Bronchial epithelial cell (primary cell): ENCODE data around the gene FER. TPM values are rescaled to one million over a fixed set of nuclear protein-coding genes. Genes with fewer than 3 reads are reported as not detected.

ENCODE experiments used
- DNase-seq: peaks from one replicate; pipeline ENCODE4 v3.0.0-alpha.2; 2010; ENCODE audit warnings: low read depth
- FAIRE-seq: peaks from 2 replicates; lab custom pipeline; 2011; peaks lifted over from hg19 to GRCh38; lab: Jason Lieb, UNC
- H3K27me3 ChIP-seq: 2 replicates; pipeline ENCODE4 v1.5.1; 2011; ENCODE audit warnings: low read length; ENCODE audit not compliant: control insufficient read depth, insufficient read depth
- H3K36me3 ChIP-seq: 2 replicates; pipeline ENCODE4 v1.5.1; 2011; ENCODE audit warnings: low read length; ENCODE audit not compliant: control insufficient read depth, insufficient read depth
- H3K4me3 ChIP-seq: 2 replicates; pipeline ENCODE4 v1.5.1; 2011; ENCODE audit warnings: mild to moderate bottlenecking, low read depth, low read length, control low read depth
- total RNA-seq: library from RNA; depleted of rRNA; stranded (reverse); fragments of >200 nt; gene quantifications from 2 replicates; pipeline ENCODE4 v1.2.1, GENCODE V29; 2014
- TF ChIP-seq, protein P1 (sequence below): IDR thresholded peaks from 2 replicates; pipeline ENCODE4 v1.5.1; 2011; ENCODE audit warnings: mild to moderate bottlenecking, moderate library complexity, low read length, control low read depth, inconsistent platforms; ENCODE audit not compliant: insufficient read depth, severe bottlenecking

Gene FER
- total RNA-seq, 1 donor from 2014 or later = 23.7 TPM

DNA sequence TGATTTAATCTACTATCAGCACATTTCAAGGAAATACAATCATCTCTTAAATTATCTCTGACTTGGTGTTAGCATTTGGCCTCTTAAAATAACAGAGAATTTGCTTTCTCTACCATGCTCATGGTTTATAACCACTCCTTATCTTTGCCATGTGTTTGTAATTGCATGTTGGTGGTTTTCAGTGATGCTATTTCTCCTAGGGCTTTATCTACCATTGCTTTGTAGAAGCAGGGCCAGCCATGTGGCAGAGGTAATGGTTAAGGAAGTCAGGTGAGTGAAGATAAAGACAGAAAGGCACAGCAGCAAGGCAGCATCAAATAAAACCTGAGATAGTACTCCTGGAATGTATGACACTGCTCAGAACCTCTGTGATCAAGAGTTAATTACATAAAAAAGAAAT, 206.2 kb downstream of the FER start:
- no peaks in the 10 kb centered on the region for H3K36me3 ChIP-seq
- DNase-seq (no peak), FAIRE-seq (no peak)
- H3K27me3 ChIP-seq = no peaks in the 10 kb centered on the region
- no peak overlapping the region for H3K4me3 ChIP-seq
- TF ChIP-seq, protein P1, sequence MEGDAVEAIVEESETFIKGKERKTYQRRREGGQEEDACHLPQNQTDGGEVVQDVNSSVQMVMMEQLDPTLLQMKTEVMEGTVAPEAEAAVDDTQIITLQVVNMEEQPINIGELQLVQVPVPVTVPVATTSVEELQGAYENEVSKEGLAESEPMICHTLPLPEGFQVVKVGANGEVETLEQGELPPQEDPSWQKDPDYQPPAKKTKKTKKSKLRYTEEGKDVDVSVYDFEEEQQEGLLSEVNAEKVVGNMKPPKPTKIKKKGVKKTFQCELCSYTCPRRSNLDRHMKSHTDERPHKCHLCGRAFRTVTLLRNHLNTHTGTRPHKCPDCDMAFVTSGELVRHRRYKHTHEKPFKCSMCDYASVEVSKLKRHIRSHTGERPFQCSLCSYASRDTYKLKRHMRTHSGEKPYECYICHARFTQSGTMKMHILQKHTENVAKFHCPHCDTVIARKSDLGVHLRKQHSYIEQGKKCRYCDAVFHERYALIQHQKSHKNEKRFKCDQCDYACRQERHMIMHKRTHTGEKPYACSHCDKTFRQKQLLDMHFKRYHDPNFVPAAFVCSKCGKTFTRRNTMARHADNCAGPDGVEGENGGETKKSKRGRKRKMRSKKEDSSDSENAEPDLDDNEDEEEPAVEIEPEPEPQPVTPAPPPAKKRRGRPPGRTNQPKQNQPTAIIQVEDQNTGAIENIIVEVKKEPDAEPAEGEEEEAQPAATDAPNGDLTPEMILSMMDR = no peak

DNA sequence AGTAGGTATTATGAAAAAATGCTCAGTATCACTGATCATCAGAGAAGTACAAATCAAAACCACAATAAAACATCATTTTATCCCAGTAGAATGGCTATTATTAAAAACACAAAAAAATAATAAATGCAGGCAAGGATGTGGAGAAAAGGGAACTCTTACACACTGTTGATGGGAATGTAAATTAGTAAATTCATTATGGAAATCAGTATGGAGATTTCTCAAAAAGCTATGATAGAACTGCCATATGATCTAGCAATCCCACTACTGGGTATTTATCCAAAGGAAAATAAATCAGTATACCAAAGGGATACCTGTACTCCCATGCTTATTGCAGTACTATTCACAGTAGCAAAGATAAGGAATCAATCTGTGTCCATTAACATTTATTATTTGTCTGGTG, 209.6 kb downstream of the FER start:
- FAIRE-seq (no peak), DNase-seq (no peak)
- Histone ChIP-seq H3K4me3 (no peak overlapping the region), H3K27me3 (no peaks in the 10 kb centered on the region), H3K36me3 (no peaks in the 10 kb centered on the region)
- TF ChIP-seq, protein P1 = no peak

DNA sequence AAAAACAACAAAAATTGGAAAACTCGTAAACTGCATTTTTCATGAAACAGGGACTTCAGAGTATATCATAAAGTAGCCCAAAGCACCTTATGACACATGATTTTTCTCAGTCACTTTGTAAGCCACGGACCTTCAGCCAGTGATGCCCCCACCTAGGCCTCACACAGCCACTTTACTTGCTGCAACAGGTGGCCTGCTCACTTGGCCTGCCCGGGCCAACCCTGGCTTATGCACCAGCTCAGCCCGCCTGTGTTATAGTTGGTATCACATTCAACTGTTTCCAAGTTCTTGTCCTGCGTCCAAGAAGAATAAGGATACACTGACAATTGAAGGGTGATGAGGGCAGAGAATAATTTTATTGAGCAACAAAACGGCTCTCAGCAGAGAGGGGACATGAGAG, 219.2 kb downstream of the FER start:
- H3K36me3 ChIP-seq = no peaks in the 10 kb centered on the region
- no peak overlapping the region for H3K4me3 ChIP-seq
- H3K27me3 ChIP-seq = no peaks in the 10 kb centered on the region
- no peak for FAIRE-seq
- DNase-seq = no peak
- TF ChIP-seq, protein P1 = no peak

DNA sequence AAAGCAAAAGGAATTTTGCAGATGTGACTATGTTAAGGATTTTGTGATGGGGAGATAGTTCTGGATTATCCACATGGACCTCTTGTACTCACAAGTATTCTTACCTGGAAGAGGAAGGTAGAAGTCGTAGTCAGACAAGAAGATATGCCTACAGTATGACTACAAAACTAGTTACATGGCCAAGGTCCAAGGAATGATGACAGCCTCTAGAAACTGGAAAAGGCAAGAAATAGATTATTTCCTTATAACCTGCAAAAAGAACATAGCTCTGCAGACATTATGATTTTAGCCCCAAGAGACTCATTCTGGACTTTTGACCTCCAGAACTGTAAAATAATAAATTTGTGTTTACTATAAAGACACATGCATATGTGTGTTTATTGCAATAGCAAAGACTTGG, 226.9 kb downstream of the FER start:
- FAIRE-seq (no peak), DNase-seq (no peak)
- Histone ChIP-seq H3K36me3 (peaks cover 3% of the 10 kb centered on the region), H3K27me3 (no peaks in the 10 kb centered on the region), H3K4me3 (no peak overlapping the region)
- TF ChIP-seq, protein P1 = no peak

DNA sequence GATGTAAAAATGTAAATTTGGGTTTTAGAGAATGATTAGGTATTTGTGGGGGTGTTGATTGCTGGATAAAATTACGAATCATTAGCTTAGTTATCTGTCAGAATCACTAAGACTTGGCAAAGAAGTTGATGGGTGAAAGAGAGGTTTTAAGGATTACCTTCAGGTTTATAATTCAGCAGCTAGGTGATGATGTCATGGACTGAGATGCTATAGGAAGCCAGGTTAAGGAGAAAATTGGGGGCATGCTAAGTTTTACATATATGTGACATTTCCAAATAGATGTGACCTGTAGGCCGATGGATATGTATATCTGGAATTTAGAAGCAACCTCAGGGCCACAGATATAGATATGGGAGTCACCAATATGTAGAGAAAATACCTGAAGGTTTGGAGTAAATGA, 228.0 kb downstream of the FER start:
- TF ChIP-seq, protein P1 = no peak
- peaks cover 3% of the 10 kb centered on the region for H3K36me3 ChIP-seq
- FAIRE-seq (no peak), DNase-seq (no peak)
- H3K27me3 ChIP-seq = no peaks in the 10 kb centered on the region
- H3K4me3 ChIP-seq = no peak overlapping the region

DNA sequence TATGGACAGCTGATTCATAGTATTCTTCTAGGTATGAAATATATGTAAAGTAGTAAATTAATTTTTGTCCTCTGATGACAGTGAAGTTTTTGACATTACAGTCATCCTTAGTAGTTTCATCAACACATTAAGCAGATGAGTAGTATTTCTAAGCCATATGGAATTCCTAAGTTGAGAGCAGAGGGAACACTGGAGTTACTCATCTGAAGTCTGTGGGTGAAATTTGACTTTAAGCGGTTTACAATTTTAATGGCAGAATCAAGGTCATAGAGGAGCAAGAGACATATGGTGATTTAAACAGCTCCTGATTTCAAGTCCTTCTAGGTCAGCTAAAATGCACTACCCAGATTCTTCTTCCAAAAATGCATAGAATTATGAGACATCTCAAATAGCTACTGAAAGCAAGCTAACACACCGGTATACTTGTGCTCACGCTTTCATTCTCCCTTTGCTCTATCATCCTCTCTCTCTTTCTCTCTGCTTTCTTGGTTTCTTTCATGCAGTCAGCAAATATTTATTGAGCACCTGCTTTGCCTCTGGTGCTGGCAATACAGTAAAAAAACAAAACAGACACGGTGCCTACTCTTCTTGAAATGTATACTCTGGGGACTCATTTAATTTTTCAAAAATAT, 235.9 kb downstream of the FER start:
- TF ChIP-seq, protein P1 = no peak
- Histone ChIP-seq H3K36me3 (no peaks in the 10 kb centered on the region), H3K4me3 (no peak overlapping the region), H3K27me3 (no peaks in the 10 kb centered on the region)
- DNase-seq (no peak), FAIRE-seq (no peak)
